Measurements from ENCODE around the gene G2E3.
"Not testable (repeated sequence)": the region's sequence is repeated elsewhere in the genome, so short reads cannot be mapped to it uniquely, and the experiment has no call there.

G2E3 gene

GRCh38 chr14:30560581-30560980 lies 1.6 kb downstream of the G2E3 start:
- no peak for DNase-seq

- DNase-seq = no peak
Observed at GRCh38 chr14:30564235-30564867, 5.4 kb downstream of the G2E3 start.

- DNase-seq = no peak
Observed at GRCh38 chr14:30564868-30565248, 5.9 kb downstream of the G2E3 start.

- no peak for DNase-seq
Observed at GRCh38 chr14:30569216-30569902, 10.4 kb downstream of the G2E3 start.

- no peak for DNase-seq
Observed at GRCh38 chr14:30569903-30570226, 10.9 kb downstream of the G2E3 start.

- DNase-seq = no peak
Observed at GRCh38 chr14:30572237-30572636, 13.3 kb downstream of the G2E3 start.

GRCh38 chr14:30572771-30573170 lies 13.8 kb downstream of the G2E3 start:
- no peak for DNase-seq

- DNase-seq = no peak
Observed at GRCh38 chr14:30573226-30573814, 14.4 kb downstream of the G2E3 start.

- no peak for DNase-seq
Observed at GRCh38 chr14:30573966-30574365, 15.0 kb downstream of the G2E3 start.

GRCh38 chr14:30574777-30575176 lies 15.8 kb downstream of the G2E3 start:
- not testable (repeated sequence) for DNase-seq

GRCh38 chr14:30576333-30576732 lies 17.4 kb downstream of the G2E3 start:
- DNase-seq = not testable (repeated sequence)

- DNase-seq = no peak
Observed at GRCh38 chr14:30580616-30581282, 21.8 kb downstream of the G2E3 start.

GRCh38 chr14:30581283-30581625 lies 22.3 kb downstream of the G2E3 start:
- no peak for DNase-seq

- DNase-seq = no peak
Observed at GRCh38 chr14:30582376-30582775, 23.4 kb downstream of the G2E3 start.

GRCh38 chr14:30584058-30584630 lies 25.2 kb downstream of the G2E3 start:
- DNase-seq = no peak

- DNase-seq = no peak
Observed at GRCh38 chr14:30585204-30585603, 26.2 kb downstream of the G2E3 start.

GRCh38 chr14:30587141-30587540 lies 28.2 kb downstream of the G2E3 start:
- DNase-seq = no peak

GRCh38 chr14:30588873-30589272 lies 29.9 kb downstream of the G2E3 start:
- no peak for DNase-seq

- no peak for DNase-seq
Observed at GRCh38 chr14:30596935-30597334, 38.0 kb downstream of the G2E3 start.

- DNase-seq = no peak
Observed at GRCh38 chr14:30597504-30597903, 38.5 kb downstream of the G2E3 start.

- no peak for DNase-seq
Observed at GRCh38 chr14:30600922-30601918, 42.3 kb downstream of the G2E3 start.

- no peak for DNase-seq
Observed at GRCh38 chr14:30603402-30603801, 44.4 kb downstream of the G2E3 start.

GRCh38 chr14:30604696-30605095 lies 45.7 kb downstream of the G2E3 start:
- not testable (repeated sequence) for DNase-seq

Data from NCI-H1092 (cell line).